Left kidney (tissue), 2 donors: Measurements from ENCODE around the gene TNFSF13. TPM values are rescaled to one million over a fixed set of nuclear protein-coding genes. Genes with fewer than 3 reads are reported as not detected.
"Not testable (repeated sequence)": the region's sequence is repeated elsewhere in the genome, so short reads cannot be mapped to it uniquely, and the experiment has no call there.

Experiments used
- DNase-seq: peaks from one replicate; pipeline ENCODE4 v3.0.0-alpha.2; 2013
- polyA plus RNA-seq: library from polyadenylated mRNA; unstranded; fragments of 120-200 nt; gene quantifications from one replicate; pipeline ENCODE4 v1.2.1, GENCODE V29; 2013; ENCODE audit not compliant: insufficient read length

The TNFSF13 gene
- polyA plus RNA-seq, 1 donor: 13.2 TPM

DNA sequence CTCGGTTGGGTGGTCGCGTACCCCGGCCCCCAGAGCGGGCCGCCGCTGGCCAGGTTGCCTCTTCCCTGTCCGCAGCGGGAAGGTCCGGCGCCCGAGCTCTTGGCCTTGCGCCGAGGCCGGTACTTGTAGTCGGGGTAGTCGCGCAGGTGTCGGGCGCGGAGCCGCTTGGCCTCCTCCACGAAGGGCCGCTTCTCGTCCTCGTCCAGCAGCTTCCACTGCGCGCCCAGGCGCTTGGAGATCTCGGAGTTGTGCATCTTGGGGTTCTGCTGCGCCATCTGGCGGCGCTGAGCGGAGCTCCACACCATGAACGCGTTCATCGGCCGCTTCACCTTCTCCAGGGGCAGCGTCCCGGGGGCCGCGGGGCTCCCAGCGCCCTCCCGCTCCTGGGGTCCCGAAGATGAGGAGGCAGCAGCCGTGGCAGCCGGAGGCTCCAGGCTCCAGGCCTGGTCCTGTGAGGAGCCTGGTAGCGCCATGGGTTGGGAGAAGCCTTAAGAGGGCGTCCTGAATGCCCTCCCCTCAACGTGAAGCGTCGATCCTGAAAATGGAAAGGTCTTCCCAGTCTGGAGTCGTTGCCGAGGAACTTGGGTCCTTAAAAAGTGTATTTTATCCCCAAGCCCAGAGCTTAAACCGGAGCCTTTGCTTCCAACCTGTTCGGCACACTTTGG, 30.8 kb downstream of the TNFSF13 start:
- peak; percentile 86 for DNase-seq

- no peak for DNase-seq
Observed at GRCh38 chr17:7589891-7590691, 31.5 kb downstream of the TNFSF13 start, which contains the start of gene SOX15. SOX15 (minus strand) TSS chr17:7590094; CDS start chr17:7589676, 418 bp downstream.

DNA sequence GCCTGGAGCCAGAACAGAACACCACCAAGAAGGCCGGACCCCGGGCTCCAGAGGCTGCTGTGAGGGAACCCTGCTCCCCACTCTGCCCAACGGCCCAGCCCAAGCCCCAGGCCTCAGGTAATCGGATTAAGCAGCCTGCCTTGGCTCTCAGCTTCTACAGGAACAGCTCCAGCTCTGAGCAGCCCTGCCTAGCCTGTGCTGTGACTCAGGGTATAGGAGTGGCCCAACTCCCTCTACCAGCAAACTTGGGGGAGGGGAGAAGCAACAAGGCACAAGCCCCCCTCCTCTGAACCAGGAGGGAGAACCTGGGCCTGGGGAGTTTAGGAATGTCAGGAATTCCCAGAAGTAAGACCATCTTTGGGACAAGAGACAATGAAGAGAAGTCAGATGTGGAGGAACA, 32.2 kb downstream of the TNFSF13 start:
- no peak for DNase-seq

- no peak for DNase-seq
Observed at GRCh38 chr17:7591596-7591995, 33.0 kb downstream of the TNFSF13 start.

- DNase-seq: no peak
Observed at GRCh38 chr17:7592422-7593021, 34.0 kb downstream of the TNFSF13 start.

DNA sequence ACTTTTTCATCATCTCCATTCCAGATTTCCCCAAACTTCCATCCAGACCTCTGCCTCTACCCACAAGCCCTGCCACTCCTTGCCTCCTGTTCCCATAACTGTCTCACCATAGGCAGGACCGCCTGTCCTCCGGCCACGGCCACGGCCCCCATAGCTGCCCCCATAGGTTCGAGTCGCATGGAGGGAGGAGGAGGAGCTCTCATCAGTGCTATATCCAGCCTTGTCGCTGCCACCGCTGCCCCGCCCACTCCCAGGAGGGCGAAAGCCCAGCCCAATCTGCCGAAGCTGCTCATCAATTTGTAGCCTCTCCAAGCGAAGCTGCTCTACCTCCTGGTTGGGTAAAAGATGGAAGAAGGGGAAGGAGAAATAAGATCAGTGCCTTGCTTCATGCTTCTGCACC, 34.7 kb downstream of the TNFSF13 start:
- no peak for DNase-seq

DNA sequence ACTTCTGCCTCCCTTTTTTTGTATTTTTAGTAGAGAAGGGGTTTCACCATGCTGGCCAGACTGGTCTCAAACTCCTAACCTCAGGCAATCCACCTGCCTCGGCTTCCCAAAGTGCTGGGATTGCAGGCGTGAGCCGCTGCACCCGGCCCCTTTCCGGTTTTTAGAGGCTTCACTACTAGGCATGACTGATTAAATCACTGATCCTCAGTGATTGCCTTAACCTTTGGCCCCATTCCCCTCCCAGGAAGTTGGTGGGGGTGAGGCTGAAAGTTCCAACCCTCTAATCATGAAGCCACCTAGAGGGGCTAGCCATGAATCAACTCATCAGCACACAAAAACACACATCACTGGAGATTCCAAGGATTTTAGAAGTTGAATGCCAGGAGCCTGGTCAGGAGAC, 39.0 kb downstream of the TNFSF13 start:
- not testable (repeated sequence) for DNase-seq

DNA sequence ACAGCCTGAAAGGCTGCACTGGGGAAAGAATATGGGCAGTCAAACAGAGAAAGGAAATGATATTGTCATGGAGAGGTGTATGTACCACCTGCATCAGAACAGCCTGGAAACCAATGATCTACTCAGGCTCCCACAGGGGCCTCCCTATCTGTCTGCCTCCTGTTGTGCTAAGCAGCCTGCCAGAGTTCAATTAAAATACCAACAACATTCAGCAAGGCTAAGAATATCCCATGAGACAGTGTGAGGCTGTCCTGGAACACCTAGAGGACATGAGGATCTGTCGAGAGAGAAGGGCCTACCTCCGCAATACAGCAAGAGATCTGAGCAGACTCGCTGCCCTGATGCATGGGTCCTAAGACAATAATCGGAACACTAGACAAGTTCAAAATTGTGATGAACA, 47.7 kb downstream of the TNFSF13 start:
- no peak for DNase-seq

DNA sequence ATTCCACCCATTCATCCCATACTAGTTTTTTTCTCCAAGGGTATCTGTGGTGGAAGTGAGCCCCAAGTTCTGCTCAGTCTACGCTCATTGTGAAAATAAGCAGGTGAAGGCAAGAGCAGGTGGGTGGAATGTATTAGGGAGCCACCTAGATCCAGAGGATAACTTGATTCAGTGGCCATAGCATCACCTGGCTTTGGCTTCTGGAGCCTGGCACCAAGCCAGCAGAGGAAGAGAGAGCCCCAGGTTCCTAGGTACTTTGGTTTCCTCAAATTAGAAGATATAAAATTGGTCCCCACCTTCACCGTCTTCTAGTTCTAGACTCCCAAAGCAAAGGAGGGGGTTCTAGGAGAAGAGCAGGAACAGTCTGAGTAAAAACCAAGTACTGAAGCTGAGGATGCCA, 52.1 kb downstream of the TNFSF13 start:
- no peak for DNase-seq

Other genes with a start within 250 kb of the TNFSF13 start
- 96.6 TPM for gene GPS2, start 243.4 kb upstream of the TNFSF13 start, polyA plus RNA-seq
- gene NEURL4, start 229.4 kb upstream of the TNFSF13 start, polyA plus RNA-seq: 34.5 TPM
- 6.3 TPM for gene ACAP1, start 222.2 kb upstream of the TNFSF13 start, polyA plus RNA-seq
- 10.3 TPM for gene KCTD11, start 206.6 kb upstream of the TNFSF13 start, polyA plus RNA-seq
- gene TMEM95, start 203.6 kb upstream of the TNFSF13 start, polyA plus RNA-seq: not detected
- 5.5 TPM for gene TNK1, start 177.7 kb upstream of the TNFSF13 start, polyA plus RNA-seq
- gene PLSCR3, start 164.2 kb upstream of the TNFSF13 start, polyA plus RNA-seq: 27.8 TPM
- gene TMEM256, start 154.7 kb upstream of the TNFSF13 start, polyA plus RNA-seq: 74.9 TPM
- 28.1 TPM for gene NLGN2, start 150.9 kb upstream of the TNFSF13 start, polyA plus RNA-seq
- not detected for gene SPEM1, start 138.4 kb upstream of the TNFSF13 start, polyA plus RNA-seq
- gene SPEM2, start 133.1 kb upstream of the TNFSF13 start, polyA plus RNA-seq: not detected
- gene SPEM3, start 129.9 kb upstream of the TNFSF13 start, polyA plus RNA-seq: not detected
- 4.4 TPM for gene TMEM102, start 123.3 kb upstream of the TNFSF13 start, polyA plus RNA-seq
- gene FGF11, start 119.2 kb upstream of the TNFSF13 start, polyA plus RNA-seq: 6.1 TPM
- gene CHRNB1, start 113.7 kb upstream of the TNFSF13 start, polyA plus RNA-seq: 10.5 TPM
- gene ZBTB4, start 79.1 kb upstream of the TNFSF13 start, polyA plus RNA-seq: 39.3 TPM
- 0.45 TPM for gene SLC35G6, start 77.3 kb upstream of the TNFSF13 start, polyA plus RNA-seq
- gene POLR2A, start 74.4 kb upstream of the TNFSF13 start, polyA plus RNA-seq: 141 TPM
- gene TNFSF12, start 9.7 kb upstream of the TNFSF13 start, polyA plus RNA-seq: 17.7 TPM
- 90.9 TPM for gene SENP3, start 3.2 kb downstream of the TNFSF13 start, polyA plus RNA-seq
- 56.8 TPM for gene CD68, start 20.9 kb downstream of the TNFSF13 start, polyA plus RNA-seq
- gene MPDU1, start 25.1 kb downstream of the TNFSF13 start, polyA plus RNA-seq: 119 TPM
- gene SOX15, start 31.3 kb downstream of the TNFSF13 start, polyA plus RNA-seq: 3.0 TPM
- gene FXR2, start 56.1 kb downstream of the TNFSF13 start, polyA plus RNA-seq: 54.8 TPM
- 136 TPM for gene SAT2, start 69.1 kb downstream of the TNFSF13 start, polyA plus RNA-seq
- gene SHBG, start 71.4 kb downstream of the TNFSF13 start, polyA plus RNA-seq: 2.8 TPM
- gene ATP1B2, start 92.2 kb downstream of the TNFSF13 start, polyA plus RNA-seq: 20.5 TPM
- gene TP53, start 128.7 kb downstream of the TNFSF13 start, polyA plus RNA-seq: 76.3 TPM
- 13.1 TPM for gene WRAP53, start 129.7 kb downstream of the TNFSF13 start, polyA plus RNA-seq
- 21.3 TPM for gene EFNB3, start 146.5 kb downstream of the TNFSF13 start, polyA plus RNA-seq
- gene DNAH2, start 159.0 kb downstream of the TNFSF13 start, polyA plus RNA-seq: 0.52 TPM